Measurements from ENCODE around the gene CACNA2D1.

GRCh38 chr7:82433507-82433906 lies 10.1 kb downstream of the CACNA2D1 start:
- TF ChIP-seq CTCF (conservative IDR thresholded peaks at IDR 0.05; ENCODE audit: low read depth, low read length), result no peak
- no peak for TF ChIP-seq EZH2 (IDR thresholded peaks at IDR 0.05; ENCODE audit: low read length, unreplicated experiment)
- no peak for TF ChIP-seq EZH2phosphoT487 (IDR thresholded peaks at IDR 0.05; ENCODE audit: borderline replicate concordance, low read length)

Measured in PC-3 (cell line).